IMR-90 (cell line): Measurements from ENCODE around the gene RDH12.

Source experiments
- MAFK ChIP-seq: IDR thresholded peaks from 2 replicates; pipeline ENCODE4 v1.6.1; 2012; ENCODE audit warnings: low read depth, low read length, improper control_type of control experiment
- POLR2A ChIP-seq: IDR thresholded peaks from 2 replicates; pipeline ENCODE4 v1.6.1; 2012; ENCODE audit warnings: mild to moderate bottlenecking, low read depth, low read length
- RAD21 ChIP-seq: IDR thresholded peaks from 2 replicates; pipeline ENCODE4 v1.6.1; 2012; ENCODE audit warnings: low read length, improper control_type of control experiment
- RFX5 ChIP-seq: IDR thresholded peaks from 2 replicates; pipeline ENCODE4 v1.8.0; 2012; ENCODE audit warnings: low read depth, mild to moderate bottlenecking, low read length, moderate library complexity
- TF ChIP-seq, protein P1 (sequence below): conservative IDR thresholded peaks from 2 replicates; pipeline ENCODE4 v1.5.1; 2012; ENCODE audit warnings: mild to moderate bottlenecking, low read depth, low read length, improper control_type of control experiment

DNA sequence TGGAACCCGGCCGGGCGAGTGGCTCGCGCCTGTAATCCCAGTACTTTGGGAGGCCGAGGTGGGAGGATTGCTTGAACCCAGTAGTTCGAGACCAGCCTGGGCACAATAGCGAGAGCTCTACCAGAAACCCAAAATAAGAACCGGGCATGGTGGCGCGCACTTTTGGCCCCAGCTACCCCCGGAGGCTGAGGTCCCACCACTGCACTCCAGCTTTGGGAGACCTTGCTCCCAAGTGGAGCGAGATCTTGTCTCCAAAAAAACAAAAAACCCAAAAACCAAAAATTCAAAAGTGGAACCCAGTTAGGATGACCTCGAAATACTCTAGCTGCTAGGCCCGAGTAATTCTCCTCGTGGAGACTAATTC, 26.5 kb upstream of the RDH12 start:
- TF ChIP-seq POLR2A (no peak), RAD21 (no peak), RFX5 (no peak), MAFK (no peak)
- TF ChIP-seq, protein P1, sequence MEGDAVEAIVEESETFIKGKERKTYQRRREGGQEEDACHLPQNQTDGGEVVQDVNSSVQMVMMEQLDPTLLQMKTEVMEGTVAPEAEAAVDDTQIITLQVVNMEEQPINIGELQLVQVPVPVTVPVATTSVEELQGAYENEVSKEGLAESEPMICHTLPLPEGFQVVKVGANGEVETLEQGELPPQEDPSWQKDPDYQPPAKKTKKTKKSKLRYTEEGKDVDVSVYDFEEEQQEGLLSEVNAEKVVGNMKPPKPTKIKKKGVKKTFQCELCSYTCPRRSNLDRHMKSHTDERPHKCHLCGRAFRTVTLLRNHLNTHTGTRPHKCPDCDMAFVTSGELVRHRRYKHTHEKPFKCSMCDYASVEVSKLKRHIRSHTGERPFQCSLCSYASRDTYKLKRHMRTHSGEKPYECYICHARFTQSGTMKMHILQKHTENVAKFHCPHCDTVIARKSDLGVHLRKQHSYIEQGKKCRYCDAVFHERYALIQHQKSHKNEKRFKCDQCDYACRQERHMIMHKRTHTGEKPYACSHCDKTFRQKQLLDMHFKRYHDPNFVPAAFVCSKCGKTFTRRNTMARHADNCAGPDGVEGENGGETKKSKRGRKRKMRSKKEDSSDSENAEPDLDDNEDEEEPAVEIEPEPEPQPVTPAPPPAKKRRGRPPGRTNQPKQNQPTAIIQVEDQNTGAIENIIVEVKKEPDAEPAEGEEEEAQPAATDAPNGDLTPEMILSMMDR = no peak
